Skeletal muscle satellite cell (primary cell): ENCODE results near the gene MORC4.

Experiments used
- H3K27me3 ChIP-seq: 2 replicates; pipeline ENCODE4 v1.7.0; 2013; ENCODE audit warnings: low read length; ENCODE audit not compliant: control insufficient read depth, insufficient read depth
- H3K36me3 ChIP-seq: 2 replicates; pipeline ENCODE4 v1.7.0; 2013; ENCODE audit warnings: mild to moderate bottlenecking, control low read depth, low read length; ENCODE audit not compliant: insufficient read depth
- H3K4me1 ChIP-seq: 2 replicates; pipeline ENCODE4 v1.7.0; 2013; ENCODE audit warnings: low read length; ENCODE audit not compliant: control insufficient read depth, insufficient read depth
- H3K4me2 ChIP-seq: 2 replicates; pipeline ENCODE4 v1.7.0; 2013; ENCODE audit warnings: mild to moderate bottlenecking, low read length
- H3K4me3 ChIP-seq: 2 replicates; pipeline ENCODE4 v1.7.0; 2013; ENCODE audit warnings: low read length
- H3K9ac ChIP-seq: 2 replicates; pipeline ENCODE4 v1.7.0; 2013; ENCODE audit warnings: mild to moderate bottlenecking, low read depth, low read length, moderate library complexity
- H3K9me3 ChIP-seq: replicated peaks from 2 replicates; pipeline ENCODE4 v1.7.0; 2013; ENCODE audit warnings: mild to moderate bottlenecking, control low read depth, low read length

The MORC4 gene

DNA sequence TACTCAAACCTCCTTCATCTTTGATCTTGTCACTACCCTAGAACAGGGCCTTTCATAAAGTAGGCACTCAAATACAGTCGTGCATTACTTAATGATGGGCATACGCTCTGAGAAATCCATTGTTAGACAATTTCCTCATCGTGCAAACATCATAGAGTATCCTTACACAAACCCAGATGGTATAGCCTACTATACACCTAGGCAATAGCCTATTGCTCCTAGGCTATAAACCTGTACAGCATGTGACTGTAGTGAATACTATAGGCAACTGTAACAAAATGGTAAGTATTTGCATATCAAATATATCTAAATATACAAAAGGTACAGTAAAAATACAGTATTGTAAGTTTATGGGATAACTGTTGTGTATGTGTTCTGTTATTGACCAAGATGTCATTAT is 47.9 kb downstream of the MORC4 start:
- Histone ChIP-seq H3K9me3 (no peaks in the 10 kb centered on the region), H3K4me3 (no peak overlapping the region), H3K36me3 (no peaks in the 10 kb centered on the region), H3K9ac (no peak overlapping the region), H3K4me2 (no peak overlapping the region), H3K27me3 (no peaks in the 10 kb centered on the region), H3K4me1 (peaks cover 17% of the 10 kb centered on the region)

DNA sequence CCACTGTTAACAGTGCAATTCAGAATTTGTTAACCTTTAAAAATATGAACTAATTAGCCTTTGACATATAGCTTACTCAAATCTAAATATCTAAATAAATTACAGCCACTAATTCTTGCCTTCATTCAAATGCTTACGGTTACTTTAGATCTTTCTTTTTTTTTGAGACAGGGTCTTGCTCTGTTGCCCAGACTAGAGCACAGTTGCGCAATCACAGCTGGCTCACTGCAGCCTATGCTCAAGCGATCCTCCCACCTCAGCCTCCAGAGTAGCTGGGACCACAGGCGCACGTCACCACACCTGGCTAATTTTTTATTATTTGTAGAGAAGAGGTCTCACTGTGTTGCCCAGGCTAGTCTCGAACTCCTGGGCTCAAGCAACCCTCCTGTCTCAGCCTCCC is 48.8 kb downstream of the MORC4 start:
- Histone ChIP-seq H3K9me3 (no peaks in the 10 kb centered on the region), H3K4me1 (peaks cover 17% of the 10 kb centered on the region), H3K9ac (no peak overlapping the region), H3K4me2 (no peak overlapping the region), H3K27me3 (no peaks in the 10 kb centered on the region), H3K4me3 (no peak overlapping the region), H3K36me3 (no peaks in the 10 kb centered on the region)

DNA sequence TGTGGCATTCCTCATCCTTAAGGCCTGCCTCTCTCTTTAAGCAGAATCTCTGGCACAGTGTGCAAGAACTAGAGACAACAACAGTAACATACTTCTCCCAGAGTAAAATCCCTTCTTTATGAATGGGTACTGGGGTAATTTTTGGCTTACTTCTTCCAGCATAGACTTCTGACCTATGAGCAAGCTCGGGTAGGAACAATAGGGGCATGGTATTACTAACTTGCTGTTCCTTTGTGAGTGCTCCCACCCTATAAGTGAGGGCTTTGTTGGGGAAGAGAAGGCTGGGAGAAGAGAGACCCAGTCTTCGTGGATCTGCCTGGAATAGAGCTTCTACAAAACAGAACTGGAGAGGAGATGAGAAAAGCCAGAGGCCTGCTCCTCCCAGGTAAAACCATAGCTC is 49.6 kb downstream of the MORC4 start:
- no peaks in the 10 kb centered on the region for H3K36me3 ChIP-seq
- peaks cover 11% of the 10 kb centered on the region for H3K4me1 ChIP-seq
- no peaks in the 10 kb centered on the region for H3K27me3 ChIP-seq
- no peak overlapping the region for H3K9ac ChIP-seq
- H3K4me3 ChIP-seq: no peak overlapping the region
- no peak overlapping the region for H3K4me2 ChIP-seq
- no peaks in the 10 kb centered on the region for H3K9me3 ChIP-seq

DNA sequence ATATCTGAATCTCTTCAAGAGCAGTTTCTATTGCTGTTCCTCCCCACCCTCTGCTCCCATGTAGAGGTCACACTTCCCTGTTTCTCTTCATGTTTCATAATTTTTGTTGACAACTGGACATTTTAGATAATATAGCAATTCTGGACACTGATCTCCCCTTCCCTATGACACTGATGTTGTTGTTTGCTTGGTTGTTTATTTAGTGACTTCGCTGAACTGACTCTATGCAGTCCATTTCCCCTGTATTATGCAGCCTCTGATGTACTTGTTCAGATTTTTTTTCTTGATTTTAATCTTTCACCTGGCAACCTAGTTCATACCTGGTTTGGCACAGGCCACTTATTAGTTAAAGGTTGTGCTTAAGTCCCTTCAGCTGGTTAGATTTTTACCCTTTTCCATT is 50.6 kb downstream of the MORC4 start:
- peaks cover 1% of the 10 kb centered on the region for H3K4me1 ChIP-seq
- H3K27me3 ChIP-seq: no peaks in the 10 kb centered on the region
- H3K36me3 ChIP-seq: no peaks in the 10 kb centered on the region

DNA sequence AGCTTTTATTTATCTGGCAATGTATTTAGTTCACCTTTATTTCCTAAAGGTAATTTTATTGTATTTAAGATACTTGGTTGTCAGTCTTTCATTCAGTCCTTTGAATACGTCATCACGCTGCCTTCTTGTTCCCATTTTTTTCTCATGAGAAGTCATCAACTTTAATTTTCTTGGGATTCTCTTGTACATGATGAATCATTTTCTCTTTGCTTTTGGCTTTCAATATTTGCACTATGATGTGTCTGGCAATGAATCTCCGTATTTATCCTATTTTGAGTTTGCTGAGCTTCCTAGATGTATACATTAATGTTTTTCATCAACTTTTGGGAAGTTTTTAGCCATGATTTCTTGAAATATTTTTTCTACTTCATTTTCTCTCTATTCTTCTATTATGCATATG is 51.4 kb downstream of the MORC4 start:
- Histone ChIP-seq H3K36me3 (no peaks in the 10 kb centered on the region), H3K4me2 (no peak overlapping the region), H3K27me3 (no peaks in the 10 kb centered on the region), H3K9ac (no peak overlapping the region), H3K4me3 (no peak overlapping the region), H3K9me3 (no peaks in the 10 kb centered on the region), H3K4me1 (no peaks in the 10 kb centered on the region)

More for the DNA sequence above, 50.6 kb downstream of the MORC4 start:
- no peaks in the 10 kb centered on the region for H3K9me3 ChIP-seq
- H3K4me2 ChIP-seq: no peak overlapping the region
- no peak overlapping the region for H3K9ac ChIP-seq
- no peak overlapping the region for H3K4me3 ChIP-seq

DNA sequence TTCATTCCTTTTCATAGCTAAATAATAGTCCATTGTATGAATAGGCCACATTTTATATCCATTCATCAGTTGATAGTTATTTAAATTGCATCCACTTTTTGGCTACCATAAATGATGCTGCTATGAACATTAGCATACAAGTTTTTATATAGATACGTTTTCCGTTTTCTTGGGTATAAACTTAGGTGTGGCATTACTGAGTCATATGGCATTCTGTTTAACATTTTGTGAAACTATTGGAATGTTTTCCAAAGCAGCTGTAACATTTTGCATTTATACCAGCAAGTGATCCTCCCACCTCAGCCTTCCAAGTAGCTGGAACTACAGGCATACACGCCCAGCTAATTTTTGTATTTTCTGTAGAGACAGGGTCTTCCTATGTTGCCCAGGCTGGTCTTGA is 53.5 kb downstream of the MORC4 start:
- peaks cover 7% of the 10 kb centered on the region for H3K36me3 ChIP-seq
- no peaks in the 10 kb centered on the region for H3K4me1 ChIP-seq
- H3K27me3 ChIP-seq: peaks cover 11% of the 10 kb centered on the region
- H3K4me2 ChIP-seq: no peak overlapping the region
- no peak overlapping the region for H3K9ac ChIP-seq
- H3K4me3 ChIP-seq: no peak overlapping the region
- H3K9me3 ChIP-seq: no peaks in the 10 kb centered on the region

DNA sequence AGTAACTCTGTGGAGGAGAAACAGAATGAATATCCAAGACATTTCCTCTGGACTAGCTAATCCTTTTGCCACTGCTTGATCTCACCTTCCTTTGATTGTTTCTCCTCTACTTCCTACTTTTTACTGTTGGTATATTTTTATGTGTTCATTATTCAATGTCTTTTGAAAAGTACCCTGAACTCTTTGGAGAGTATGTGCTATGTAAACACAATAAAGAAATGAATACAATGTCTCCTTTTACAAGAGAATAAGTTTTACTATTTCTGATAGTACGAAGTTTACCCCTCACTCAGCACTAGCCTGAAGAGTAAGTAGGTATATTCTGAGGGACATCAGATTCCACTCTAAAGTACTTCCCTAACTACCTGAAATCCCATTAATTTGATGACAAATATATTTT is 59.9 kb downstream of the MORC4 start:
- Histone ChIP-seq H3K4me2 (no peak overlapping the region), H3K9me3 (no peaks in the 10 kb centered on the region), H3K4me3 (no peak overlapping the region), H3K27me3 (peaks cover 11% of the 10 kb centered on the region), H3K4me1 (no peaks in the 10 kb centered on the region), H3K36me3 (peaks cover 8% of the 10 kb centered on the region), H3K9ac (no peak overlapping the region)

DNA sequence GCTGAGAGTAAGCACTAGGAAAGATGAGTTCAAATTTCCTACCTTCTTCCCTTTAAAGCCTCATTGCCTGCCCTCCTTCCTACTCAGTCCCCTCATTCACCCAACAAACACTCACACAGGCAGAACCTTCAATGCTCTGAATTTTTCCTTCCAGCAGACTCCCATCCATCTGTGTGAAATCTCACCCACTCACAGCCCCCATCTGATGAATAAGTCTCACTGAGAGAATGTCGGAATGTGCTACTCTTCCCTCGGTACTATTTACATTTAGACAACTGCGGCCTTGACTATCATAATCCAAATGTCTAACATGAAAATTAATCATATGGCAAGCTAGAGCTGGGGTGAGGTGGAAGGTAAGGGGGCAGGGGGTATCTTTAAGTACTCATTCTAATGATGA is 60.4 kb downstream of the MORC4 start:
- Histone ChIP-seq H3K4me2 (no peak overlapping the region), H3K27me3 (peaks cover 11% of the 10 kb centered on the region), H3K4me3 (no peak overlapping the region), H3K9me3 (no peaks in the 10 kb centered on the region), H3K9ac (no peak overlapping the region), H3K4me1 (no peaks in the 10 kb centered on the region), H3K36me3 (peaks cover 8% of the 10 kb centered on the region)

DNA sequence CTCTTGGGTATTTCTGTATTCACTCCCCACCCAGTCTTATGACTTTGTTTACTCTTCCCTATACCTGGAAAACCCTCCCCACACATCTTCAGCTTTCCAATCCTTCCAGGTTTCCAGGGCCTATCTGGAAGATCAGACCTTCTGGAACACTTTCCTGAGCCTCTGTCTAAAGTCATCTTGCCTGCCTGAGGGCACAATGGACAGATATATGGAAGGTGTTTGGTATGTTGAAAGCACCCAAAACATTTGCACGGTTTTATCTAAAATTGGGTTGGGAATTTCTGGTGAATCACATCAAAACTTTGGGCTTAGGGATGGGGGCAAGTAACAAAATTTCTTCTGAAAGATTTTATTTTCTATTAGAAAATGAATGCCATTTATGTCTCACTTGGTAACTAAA is 63.8 kb downstream of the MORC4 start:
- no peak overlapping the region for H3K9ac ChIP-seq
- H3K36me3 ChIP-seq: no peaks in the 10 kb centered on the region
- H3K4me1 ChIP-seq: peaks cover 14% of the 10 kb centered on the region
- peaks cover 6% of the 10 kb centered on the region for H3K27me3 ChIP-seq
- H3K4me2 ChIP-seq: no peak overlapping the region
- no peaks in the 10 kb centered on the region for H3K9me3 ChIP-seq
- no peak overlapping the region for H3K4me3 ChIP-seq

DNA sequence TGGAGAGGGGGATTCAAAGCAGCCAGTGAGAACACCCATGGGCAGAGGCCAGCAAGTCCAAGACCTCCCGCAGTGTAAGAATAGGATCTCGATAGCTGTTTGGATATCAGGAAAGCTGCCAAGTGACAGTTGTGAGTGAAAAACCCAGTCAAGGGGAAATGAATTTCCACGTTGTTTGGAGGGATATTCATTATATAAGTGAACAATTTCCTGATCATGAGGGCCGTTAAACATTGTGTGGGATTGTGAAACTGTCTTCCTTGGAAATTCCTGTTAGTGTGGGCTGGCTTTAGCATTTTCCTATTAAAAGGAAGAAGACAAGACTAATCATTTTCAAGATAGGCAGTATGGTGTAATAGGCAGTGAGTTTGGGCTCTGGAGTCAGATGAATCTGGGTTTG is 64.8 kb downstream of the MORC4 start:
- H3K4me2 ChIP-seq: no peak overlapping the region
- no peaks in the 10 kb centered on the region for H3K36me3 ChIP-seq
- H3K9ac ChIP-seq: no peak overlapping the region
- H3K9me3 ChIP-seq: no peaks in the 10 kb centered on the region
- H3K27me3 ChIP-seq: peaks cover 6% of the 10 kb centered on the region
- peaks cover 14% of the 10 kb centered on the region for H3K4me1 ChIP-seq
- no peak overlapping the region for H3K4me3 ChIP-seq

DNA sequence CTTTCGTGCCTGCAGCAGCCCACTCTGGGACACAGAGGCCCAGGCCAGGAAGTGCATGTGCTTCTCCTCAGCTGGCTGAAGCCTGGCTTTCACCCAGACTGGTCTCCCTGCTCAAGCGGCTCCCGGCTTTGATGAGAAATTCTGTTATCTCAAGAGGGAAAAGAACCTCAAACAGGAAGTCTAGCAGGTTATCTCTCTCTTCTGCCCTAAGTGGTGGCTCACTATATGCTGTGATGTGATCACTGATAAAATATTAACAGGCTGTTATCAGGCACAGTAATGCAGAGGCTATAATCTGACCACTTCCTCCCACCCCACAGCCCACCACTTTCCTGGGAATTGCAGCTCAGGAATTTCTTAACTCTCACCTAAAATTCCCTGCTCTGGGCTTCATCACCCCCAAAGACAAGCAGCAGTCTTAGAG is 66.5 kb downstream of the MORC4 start:
- Histone ChIP-seq H3K4me1 (peaks cover 14% of the 10 kb centered on the region), H3K36me3 (no peaks in the 10 kb centered on the region), H3K4me2 (no peak overlapping the region), H3K9ac (no peak overlapping the region), H3K9me3 (no peaks in the 10 kb centered on the region), H3K4me3 (no peak overlapping the region), H3K27me3 (peaks cover 6% of the 10 kb centered on the region)

DNA sequence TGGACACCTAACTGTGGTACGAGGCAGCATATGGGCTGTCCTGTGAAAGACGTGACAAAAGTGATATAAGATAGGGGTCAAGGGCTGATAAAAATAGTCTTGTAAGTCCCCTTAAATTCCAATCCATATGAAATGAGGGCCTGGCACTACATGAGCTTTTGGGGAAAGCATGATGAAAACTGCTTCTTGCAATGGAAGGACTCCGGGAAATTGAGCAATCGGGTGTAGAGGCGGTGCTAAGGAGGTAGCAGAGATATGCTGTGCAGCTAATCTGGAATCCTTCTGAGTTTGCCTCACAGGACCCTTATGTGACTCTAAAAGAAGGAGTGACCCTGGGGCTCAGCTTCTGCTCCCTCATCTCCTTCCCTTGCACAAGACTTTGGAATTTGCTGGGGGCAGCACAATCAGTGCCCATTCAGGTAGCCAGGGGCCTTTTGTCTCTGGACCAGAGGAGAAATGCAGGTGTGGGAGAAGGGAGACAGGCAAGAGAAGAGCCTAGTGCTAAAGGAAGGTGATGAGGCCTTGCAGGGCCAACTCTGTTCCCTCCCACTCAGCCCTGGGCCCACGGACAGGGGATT is 67.0 kb downstream of the MORC4 start:
- Histone ChIP-seq H3K9ac (no peak overlapping the region), H3K27me3 (peaks cover 6% of the 10 kb centered on the region), H3K4me3 (no peak overlapping the region), H3K4me1 (peaks cover 14% of the 10 kb centered on the region), H3K36me3 (no peaks in the 10 kb centered on the region), H3K4me2 (no peak overlapping the region), H3K9me3 (no peaks in the 10 kb centered on the region)
